ENCODE measurements around the gene IGFN1.
"Not testable (repeated sequence)": the region's sequence is repeated elsewhere in the genome, so short reads cannot be mapped to it uniquely, and the experiment has no call there.

IGFN1 gene

DNA sequence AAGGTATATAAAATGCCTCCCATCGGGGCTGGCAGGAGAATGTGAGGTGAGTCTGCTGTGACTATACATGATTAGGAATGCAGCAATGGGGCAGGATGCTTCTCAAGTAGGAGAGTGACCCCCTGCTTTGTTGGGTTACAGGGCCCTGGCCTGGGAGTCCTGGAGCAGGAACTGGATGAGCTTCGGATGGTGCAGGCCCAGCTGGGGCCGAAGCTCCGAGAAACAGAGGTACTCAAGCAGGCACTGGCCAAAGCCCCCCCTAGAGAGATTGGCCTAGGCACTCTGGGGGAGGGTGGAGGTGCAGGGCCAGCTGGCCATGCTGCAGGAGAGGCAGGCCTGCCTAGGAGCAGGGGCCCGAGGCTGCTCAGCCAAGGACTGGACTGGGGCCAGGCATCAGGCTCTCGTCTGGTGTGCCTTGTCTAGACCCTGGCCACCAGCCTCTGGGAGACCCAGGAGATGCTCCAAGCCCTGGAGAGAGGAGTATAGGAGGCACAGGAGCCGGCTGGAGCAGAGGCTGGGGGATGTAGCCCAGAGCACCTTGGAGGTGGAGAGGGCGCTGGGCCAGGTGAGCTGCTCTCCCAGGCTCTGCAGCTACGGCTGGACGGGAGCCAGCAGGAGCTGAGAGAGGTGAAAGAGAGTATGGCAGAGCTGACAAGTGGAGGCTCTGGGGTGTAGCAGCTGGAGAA, 59.8 kb downstream of the IGFN1 start:
- DNase-seq (ENCODE audit: low spot score) = no peak

- no peak for DNase-seq (ENCODE audit: low spot score)
These were observed 60.8 kb downstream of the IGFN1 start for GRCh38 chr1:201251411-201251810.

DNA sequence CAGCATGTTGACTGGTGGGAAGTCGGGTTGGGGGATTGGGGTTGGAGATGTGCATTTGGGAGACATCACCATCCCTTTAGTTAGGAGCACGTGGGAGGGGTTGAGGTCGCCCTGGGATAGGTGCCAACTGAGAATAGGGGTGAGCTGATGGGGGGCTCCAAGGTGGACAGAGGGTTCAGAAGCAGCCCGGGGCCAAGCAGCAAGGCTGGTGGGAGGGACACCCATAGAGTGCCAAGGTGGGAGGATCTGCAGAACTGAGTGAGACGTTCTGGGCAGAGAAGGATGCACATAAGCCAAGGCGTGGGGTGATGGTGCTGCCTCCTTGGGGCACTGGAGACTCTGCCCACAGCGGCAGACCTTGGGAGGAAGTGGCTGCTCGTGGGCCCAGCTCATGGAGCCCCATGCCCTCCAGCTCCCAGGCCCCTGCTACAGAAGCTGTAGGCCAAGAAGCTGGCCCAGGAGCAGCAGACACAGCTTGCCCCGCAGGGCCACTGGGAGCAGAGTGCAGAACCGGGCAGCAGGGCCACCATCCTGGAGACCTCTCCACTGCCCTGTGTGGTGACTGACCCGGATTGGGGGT, 61.3 kb downstream of the IGFN1 start:
- DNase-seq (ENCODE audit: low spot score) = no peak

- no peak for DNase-seq (ENCODE audit: low spot score)
These were observed 62.3 kb downstream of the IGFN1 start for GRCh38 chr1:201252944-201253371.

GRCh38 chr1:201253411-201253810, 62.8 kb downstream of the IGFN1 start:
- no peak for DNase-seq (ENCODE audit: low spot score)

DNA sequence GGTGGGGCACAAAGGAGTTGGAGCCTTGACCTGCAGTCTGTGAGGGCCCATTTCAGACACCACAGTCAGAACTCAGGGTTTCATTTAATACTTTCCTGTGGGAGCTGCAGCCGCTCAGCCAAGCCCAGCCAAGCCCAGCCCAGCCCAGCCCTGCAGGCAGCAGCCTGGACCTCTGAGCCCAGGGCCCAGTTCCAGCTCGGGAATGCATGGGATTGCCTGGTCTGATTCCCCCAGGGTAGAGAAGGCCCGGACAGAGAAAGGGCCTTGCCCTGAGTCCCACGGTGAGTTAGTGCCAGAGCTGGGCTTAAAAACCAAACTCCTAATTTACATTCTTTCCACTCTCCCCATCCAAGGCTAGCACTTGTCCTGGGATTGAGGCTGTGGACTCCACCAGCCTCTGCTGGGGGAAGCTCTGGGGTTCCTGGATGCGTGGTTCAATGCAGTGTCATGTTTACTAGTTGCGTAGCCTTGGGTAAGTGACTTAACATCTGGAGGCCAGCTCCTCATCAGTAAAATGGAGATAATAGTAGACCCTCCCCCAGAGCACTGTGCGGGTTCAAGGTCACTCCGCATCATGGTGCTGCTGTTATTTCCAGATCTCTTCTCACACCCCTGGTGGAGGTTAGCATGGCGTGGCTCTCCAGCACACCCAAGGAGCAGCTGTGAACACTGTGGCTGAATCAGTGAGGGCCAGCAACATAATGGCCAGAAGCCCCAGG, 63.4 kb downstream of the IGFN1 start:
- no peak for DNase-seq (ENCODE audit: low spot score)

- peak; percentile 88 for DNase-seq (ENCODE audit: low spot score)
These were observed 64.2 kb downstream of the IGFN1 start for GRCh38 chr1:201254625-201255478.

- no peak for DNase-seq (ENCODE audit: low spot score)
These were observed 65.1 kb downstream of the IGFN1 start for GRCh38 chr1:201255479-201256362.

DNA sequence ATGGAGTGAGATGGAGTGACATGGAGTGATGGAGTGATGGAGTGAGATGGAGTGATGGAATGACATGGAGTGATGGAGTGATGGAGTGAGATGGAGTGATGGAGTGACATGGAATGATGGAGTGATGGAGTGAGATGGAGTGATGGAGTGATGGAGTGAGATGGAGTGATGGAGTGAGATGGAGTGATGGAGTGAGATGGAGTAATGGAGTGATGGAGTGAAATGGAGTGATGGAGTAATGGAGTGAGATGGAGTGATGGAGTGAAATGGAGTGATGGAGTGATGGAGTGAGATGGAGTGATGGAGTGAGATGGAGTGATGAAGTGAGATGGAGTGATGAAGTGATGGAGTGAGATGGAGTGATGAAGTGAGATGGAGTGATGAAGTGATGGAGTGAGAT, 67.5 kb downstream of the IGFN1 start:
- not testable (repeated sequence) for DNase-seq (ENCODE audit: low spot score)

DNA sequence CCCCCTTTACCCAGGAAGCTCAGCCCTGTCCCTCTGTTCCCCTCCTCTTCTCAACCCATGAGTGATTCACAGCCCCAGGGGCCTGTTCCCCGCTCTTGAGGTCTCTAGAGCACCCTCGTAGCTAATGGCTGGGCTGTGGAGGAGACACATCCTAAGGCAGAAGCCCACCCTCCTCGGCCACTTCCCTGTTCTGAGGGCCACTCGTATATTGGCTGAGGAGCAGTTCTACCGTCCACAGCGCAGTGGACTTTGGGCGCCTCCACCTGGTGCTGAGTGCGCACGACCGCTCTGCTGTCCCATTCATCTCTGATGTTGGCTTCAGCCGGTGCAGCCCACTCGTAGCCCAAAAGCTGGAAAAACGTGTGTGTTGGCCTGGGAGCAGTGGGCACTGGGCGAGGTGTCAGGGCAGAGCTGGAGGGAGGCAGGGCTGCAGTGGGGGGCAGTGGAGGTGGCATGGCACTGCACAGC, 68.2 kb downstream of the IGFN1 start:
- DNase-seq (ENCODE audit: low spot score) = no peak

- no peak for DNase-seq (ENCODE audit: low spot score)
These were observed 69.0 kb downstream of the IGFN1 start for GRCh38 chr1:201259476-201260235.

DNA sequence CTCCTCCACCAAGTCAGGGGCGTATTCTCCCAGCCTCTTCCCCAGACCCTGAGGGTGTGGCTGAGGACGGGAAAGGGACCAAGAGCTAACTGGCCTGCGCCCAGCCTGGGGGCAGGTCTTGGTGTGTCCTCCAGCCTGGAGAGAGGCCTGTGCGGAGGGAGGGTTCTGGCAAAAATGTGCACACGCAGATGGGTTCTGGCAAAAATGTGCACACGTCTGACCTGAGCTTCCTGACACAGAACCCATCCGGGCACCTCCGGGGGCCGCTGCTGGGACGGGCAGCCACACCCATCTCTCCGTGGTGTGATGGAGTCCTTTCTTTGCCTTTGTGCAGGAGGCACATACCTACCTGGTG, 69.6 kb downstream of the IGFN1 start:
- no peak for DNase-seq (ENCODE audit: low spot score)

DNA sequence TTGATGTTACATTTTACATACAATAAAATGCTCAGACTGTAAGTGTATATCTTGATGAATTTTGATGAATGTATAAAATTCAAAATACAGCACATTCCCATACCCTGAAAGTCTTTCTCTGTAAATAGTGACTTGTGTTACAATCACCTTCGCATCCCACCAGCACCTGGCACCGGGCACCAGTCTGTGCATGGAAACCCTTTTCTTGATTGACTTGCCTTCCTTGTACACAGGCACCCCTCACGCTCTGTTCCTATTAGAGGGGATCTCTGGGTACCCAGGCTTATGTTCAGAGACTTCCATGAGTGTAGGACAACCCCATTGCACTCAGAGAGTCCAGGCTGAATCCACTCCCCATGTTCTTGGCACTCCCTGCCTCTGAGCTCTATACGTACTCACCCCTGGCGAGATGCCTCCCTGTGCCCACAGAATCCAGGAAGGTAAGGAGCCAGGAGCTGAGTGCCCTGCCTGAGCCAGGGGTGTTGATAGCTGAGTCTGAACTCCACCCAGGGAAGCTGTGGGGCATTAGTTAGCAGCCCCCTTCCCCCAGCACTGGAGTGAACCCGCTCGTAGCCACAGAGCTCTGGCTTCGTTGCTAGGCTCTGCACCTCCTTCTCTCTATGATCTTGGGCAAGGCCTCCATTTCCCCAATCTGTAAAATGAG, 70.2 kb downstream of the IGFN1 start:
- DNase-seq (ENCODE audit: low spot score) = no peak

DNA sequence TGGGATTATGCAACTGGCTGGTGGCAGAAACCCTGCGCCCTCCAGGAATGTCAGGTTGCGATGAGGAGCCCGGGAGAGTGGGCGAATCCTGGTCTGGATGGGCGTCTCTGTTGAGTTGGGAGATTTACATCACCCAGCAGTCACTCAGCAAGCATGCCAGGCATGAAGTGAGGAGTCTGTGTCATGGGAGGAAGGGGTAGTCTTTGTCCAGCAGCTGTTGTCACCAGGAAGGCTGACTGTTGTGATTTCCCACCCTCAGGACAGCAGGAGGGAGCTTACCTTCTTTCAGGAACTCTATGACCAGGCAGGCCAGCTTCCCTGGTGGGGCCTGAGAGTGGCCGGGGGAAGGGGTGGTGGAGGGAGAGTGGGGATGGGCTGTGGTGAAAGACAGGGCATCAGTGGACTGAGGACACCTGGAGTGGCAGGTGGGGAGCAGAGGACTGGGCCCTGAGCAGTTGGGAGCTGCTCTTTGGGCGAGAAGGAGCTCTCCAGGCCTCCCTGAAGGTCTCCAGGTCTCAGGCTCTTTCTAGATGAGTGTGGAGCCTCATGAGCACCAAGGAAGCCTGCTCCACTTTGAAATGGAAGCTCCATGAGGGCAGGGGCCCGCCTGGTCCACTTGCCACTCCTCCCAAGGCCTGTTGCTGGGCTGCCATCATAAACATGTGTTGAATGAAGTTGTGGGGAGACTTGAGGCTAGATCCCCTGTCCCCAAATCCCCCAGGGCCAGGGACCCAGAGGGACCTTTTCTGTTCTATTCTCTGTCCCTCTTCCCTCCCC, 71.3 kb downstream of the IGFN1 start:
- no peak for DNase-seq (ENCODE audit: low spot score)

DNA sequence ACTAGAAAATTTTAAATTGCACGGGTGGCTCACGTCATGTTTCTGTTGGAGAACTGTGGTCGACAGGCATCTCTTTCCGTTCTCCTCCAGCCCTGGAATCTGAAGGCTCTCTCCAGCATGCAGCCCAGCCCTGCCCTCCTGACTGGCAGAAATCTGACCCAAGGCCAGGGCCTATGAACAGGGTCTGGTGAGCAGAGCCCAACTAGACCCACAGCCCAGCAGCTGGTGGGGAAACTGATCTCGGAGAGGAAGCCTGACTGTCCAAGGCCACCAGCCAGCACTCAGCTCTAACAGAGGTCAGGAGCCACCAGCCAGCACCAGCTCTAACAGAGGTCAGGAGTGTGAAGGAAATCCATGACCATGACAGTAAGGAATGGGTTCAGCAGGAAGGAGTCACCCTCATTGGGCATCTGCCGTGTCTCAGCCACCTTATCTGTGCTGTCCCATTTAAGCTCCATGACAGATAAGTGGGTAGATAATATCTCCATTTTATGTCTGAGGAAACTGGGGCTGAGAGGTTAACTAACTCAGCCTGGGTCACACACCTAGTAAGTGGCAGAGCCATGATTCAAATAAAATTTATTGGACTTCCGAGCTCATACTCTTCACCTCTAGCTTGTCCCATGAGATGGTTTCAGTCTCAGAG, 72.5 kb downstream of the IGFN1 start:
- no peak for DNase-seq (ENCODE audit: low spot score)

DNA sequence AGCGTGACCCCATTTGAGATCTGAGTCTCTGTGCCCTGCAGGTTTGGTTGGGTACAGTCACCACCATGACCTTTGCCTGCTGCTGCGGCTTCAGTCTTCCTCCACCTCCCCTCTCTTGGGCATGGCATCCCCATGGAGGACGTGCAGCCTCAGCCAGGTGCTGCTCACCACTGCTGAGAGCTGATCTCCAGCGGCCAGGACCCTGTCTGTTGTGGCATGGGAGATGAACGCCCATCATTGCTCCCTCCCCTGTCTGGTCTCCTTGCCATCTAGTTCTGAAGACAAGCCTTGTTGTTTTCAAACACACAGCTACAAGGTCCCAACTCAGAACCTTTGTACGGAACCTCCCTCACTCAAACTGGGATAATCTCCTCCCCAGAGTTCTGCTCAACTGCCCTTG, 73.4 kb downstream of the IGFN1 start:
- DNase-seq (ENCODE audit: low spot score) = no peak

DNA sequence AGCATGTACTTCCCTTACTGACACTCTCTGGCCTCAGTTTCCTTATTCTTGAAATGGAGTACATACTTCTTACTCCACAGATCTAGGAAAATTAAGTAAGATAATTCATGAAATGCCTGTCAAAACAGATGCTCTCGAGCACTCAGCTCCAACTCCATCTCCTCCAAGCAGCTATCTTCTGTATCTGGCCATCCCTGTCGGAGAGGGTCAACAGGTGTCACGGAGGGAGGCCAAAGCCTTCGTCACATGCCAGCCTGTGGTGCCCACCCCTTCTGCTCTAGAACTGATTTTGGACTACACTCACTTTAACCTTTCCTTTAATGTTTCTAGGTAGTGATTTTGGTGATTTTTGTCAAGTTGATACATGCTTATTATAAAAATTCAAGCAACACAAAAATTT, 73.9 kb downstream of the IGFN1 start:
- no peak for DNase-seq (ENCODE audit: low spot score)

GRCh38 chr1:201265756-201266155, 75.1 kb downstream of the IGFN1 start:
- DNase-seq (ENCODE audit: low spot score) = no peak

DNA sequence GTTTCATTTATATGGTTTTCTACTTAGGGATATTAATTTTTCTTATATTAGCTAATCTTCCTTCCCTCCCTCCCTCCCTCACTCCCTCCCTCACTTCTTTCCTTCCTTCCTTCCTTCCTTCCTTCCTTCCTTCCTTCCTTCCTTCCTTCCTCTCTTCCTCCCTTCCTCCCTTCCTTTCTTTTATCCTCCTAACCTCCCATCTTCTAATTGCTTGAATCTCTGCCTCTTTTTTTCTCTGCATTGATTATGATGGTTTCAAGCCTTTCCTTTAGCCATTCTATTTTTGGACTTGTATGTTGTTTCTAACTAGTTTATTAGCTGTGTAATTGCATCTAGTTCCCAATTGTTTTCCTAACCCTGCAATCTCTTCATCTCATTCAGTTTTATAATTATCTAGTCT, 75.7 kb downstream of the IGFN1 start:
- DNase-seq (ENCODE audit: low spot score) = no peak

Data from HuH-7.5 (cell line).